G401.6 (cell line): ENCODE measurements around the gene EMC6.

Source experiments
- FAIRE-seq: peaks from 2 replicates; lab custom pipeline; 2012; peaks lifted over from hg19 to GRCh38; lab: Jason Lieb, UNC

EMC6 gene

DNA sequence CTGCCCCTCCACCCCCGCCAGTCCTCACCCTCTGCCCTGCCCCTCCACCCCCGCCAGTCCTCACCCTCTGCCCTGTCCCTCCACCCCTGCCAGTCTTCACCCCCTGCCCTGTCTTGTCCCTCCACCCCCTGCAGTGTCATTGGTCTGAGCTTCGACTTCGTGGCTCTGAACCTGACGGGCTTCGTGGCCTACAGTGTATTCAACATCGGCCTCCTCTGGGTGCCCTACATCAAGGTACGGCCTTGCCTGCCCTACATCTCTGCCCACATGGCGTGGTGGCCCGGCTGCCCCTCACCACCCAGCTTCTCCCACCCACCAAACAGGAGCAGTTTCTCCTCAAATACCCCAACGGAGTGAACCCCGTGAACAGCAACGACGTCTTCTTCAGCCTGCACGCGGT is 12.3 kb upstream of the EMC6 start:
- no peak for FAIRE-seq

DNA sequence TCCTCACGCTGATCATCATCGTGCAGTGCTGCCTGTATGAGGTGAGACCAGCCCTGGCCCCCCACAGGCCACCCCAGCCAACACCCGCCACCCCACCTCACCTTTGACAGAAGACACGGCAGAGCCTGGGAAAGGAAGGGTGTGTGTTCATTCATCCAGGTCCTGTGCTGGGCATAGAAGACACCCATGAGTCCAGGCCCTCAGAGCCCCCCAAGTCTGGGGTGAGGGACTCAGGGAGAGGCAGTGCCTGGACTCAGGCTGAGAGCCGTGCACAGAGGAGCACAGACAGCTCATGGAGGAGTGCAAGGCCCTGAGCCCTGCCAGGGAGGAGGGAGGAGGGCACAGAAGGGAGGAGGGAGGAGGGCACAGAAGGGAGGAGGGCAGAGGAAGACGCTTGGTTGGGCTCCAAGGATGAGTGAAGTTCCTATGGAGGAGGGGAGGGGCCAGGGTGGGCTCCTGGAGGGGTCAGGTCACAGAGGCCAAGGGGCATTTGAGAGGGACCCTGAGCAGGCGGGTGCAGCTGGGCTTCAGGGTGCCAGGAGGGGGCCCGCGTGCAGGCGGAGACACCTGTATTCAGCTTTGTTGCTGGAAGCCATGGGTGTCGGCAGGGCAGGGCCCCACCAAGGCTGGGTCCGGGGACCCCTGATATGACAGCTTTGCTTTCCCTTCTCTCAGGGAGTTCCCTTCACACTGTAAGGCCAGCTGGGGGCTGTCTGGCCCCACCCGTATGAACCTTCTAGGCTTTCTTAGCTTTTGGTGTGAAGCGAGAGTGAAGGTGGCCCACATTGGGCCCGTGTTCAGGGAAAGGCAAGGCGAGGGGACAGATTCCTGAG is 11.6 kb upstream of the EMC6 start:
- no peak for FAIRE-seq

DNA sequence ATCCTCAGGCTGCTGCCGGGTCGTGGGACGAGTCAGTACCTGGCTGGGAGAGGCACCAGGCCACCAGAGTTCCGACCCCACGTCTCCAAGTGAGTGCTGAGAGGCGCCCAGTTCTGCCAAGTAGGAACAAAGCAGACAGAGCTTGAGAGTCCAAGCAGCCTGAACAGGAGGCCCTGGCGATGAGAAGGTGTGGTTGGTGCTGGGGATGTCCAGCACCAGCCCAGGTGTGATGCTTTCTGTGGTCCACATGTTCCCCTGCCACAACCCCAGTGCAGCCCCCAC is 11.1 kb upstream of the EMC6 start:
- FAIRE-seq = no peak

DNA sequence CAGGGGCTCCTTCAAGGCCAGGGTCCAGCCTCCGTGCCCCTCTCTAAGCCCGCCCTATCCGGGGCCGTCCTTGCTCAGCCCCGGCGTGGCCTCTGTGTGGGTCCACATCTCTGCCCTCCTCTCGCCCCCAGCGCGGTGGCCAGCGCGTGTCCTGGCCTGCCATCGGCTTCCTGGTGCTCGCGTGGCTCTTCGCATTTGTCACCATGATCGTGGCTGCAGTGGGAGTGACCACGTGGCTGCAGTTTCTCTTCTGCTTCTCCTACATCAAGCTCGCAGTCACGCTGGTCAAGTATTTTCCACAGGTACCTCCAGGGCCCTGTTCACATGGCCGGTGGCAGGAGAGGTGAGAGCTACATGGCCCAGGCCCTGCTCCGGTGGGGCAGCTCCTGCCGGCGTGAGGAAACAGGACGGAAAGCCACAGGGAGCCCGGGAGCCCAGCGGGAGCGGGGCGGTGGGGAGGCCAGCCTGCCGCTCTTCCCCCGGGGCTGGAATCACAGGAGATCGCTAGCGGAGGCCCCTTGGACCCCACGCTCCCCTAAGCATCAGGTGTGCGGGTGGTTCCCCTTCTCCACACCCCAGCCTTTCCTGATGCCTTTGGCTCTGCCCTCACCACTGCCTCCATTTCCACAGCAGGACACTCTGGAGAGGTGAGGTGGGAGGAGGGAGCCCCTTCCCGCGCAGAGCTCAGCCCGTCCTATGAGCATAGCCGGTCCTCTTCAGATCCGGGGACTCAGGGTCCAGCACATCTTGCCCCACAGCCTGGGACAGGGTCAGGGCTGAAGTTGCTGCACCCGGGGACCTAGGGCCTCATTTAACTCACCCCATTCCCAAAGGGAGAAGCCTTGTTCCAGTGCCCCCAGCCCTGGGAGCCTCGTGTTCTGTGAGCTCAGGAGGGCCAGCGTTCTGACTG is 10.5 kb upstream of the EMC6 start:
- FAIRE-seq = no peak

DNA sequence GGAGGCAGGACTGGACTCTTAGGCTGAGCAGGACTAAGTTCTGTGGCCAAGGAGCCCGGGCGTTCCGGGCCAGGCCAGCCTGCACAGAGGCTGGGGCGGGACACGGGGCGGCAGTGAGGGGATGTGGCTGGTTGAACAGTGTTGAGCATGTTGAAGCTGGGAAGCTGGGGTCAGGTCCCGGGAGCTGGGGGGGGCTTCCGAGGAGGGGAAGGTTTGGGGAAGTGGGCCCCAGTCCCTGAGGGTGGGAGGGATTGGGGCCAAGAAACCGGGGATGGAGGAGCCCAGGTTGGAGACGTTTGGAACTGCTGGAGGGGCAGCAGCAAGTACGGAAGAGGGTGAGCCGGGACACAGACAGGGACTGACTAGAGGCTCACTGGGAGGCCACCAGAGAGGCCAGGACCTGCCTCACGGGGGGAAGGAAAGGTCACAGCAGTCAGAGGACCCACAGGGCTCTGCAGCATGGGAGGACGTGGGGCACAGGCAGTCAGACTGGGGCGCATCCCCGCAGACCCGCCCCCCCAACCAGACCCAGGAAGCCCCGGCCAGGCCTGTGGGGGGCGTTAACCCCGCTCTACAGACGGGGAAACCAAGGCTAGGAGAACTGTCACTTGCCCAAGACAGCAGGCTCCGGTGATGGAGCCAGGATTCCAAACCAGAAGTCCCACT is 9.7 kb upstream of the EMC6 start:
- FAIRE-seq = no peak

DNA sequence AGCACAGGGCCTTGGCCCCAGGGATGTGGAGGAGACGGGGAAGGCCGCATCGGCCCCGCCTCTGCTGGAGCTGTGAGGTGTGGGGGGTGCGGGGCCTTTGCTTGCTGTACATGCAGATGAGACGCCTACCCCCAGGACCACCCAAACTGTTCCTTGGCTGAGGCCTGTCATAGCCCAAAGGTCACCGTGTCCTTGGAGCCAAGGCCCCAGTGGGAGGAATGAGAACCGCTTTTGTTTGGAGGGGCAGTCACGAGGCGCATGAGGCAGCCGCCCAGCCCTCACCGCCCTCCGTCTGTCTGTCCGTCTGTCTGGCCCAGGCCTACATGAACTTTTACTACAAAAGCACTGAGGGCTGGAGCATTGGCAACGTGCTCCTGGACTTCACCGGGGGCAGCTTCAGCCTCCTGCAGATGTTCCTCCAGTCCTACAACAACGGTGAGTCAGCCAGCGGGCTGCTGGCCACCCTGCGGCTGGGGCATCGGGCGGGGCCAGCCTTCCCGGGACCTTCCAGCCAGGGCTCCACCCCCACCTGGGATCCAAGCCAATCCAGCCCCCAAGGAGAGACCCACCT is 9.0 kb upstream of the EMC6 start:
- no peak for FAIRE-seq

DNA sequence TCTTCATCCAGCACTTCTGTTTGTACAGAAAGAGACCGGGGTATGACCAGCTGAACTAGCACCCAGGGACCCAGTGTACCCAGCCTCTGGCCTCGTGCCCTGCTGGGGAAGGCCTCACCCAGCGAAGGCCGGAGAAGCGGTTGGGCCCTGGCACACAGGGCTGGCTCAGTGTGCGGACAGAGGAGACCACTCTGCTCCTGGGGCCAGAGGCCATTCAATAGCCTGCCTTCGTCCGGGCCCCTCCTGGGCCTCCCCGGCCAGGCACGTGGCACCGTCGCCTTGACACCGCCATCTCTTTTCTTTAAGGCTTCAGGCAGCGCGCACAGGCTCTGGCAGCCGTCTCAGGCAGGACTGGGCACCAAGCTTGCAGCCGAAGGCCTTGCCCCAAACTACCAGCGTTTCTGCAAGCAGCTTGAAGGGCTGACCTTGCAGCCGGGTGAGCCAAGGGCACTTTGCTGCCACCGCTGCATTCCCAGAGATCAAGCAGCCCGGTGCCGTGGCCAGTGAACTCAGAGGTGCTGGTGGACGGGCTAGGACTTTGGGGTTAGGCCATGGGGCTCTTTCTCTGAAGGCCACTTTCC is 8.2 kb upstream of the EMC6 start:
- no peak for FAIRE-seq

- no peak for FAIRE-seq
Observed at GRCh38 chr17:3663102-3664011, 5.3 kb upstream of the EMC6 start.

GRCh38 chr17:3665834-3666233 is 2.8 kb upstream of the EMC6 start:
- FAIRE-seq = no peak

DNA sequence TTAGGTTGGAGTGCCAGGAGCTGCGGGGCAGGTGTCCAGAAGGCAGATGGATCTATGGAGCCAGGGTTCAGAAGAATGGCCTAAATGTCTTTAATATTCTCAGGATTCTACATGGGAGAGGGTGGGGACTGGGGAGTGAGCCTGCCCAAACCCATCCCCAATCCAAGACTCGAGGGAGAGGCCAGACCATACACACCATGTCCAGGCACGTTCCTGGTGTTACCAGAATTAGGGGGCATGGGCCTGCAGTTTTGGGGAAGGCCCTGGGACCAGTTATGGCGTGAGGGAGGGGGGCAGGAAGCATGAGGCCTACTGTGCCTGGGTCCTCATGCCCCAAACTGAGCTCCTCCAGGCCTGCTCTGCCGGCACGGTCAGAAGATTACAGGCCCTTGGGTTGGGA is 2.1 kb upstream of the EMC6 start:
- FAIRE-seq = no peak

DNA sequence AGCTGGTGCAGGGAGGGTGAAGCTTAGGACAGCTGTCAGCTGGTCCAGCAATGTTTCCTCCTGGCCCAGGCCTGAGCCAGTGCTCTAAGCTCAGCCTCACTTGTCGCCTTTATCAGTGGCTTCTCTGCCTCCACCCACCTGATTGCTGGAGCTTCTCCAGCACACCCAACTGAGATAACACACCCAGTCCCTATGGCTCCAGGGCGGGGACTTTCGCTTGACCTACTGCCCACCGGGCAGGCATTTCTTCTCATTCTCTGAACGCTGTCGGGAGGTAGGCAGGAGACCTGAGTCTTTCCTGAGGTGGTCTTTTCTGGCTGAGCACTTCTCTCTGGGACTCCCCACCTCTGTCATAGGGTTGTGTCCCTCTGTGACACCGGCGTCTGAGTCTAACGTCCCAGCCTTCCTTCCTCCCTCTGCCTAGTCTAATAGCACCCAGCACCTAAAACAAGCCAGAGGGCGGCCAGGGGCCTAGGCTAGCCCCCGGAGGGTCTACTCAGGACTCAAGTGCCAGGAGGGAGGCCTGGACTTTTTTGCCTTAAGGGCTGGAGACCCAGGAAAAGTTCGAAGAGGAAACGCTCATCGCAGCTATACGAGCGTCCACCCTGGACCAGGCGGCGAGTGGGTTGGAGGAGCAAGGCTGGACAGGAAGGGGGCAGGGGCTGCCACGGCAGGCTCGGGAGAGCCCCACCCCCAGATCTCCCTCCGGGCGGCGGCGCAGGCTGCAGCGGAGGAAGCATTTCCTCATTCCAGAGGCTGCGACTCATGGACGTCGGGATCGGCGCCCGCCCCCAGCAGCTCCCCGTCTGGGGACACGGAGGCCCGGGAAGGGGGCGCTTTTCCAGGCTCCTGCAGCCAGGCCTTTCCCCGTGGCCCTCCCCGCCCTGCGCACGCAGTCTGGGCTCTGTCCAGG is 990 bp upstream of the EMC6 start:
- FAIRE-seq = peak; percentile 46

- FAIRE-seq = no peak
Observed at GRCh38 chr17:3669085-3669347, 404 bp downstream of the EMC6 start.

GRCh38 chr17:3669548-3669947 is 936 bp downstream of the EMC6 start:
- FAIRE-seq = no peak

GRCh38 chr17:3672571-3672970 is 4.0 kb downstream of the EMC6 start:
- FAIRE-seq = no peak

- FAIRE-seq = no peak
Observed at GRCh38 chr17:3675886-3676285, 7.3 kb downstream of the EMC6 start.

DNA sequence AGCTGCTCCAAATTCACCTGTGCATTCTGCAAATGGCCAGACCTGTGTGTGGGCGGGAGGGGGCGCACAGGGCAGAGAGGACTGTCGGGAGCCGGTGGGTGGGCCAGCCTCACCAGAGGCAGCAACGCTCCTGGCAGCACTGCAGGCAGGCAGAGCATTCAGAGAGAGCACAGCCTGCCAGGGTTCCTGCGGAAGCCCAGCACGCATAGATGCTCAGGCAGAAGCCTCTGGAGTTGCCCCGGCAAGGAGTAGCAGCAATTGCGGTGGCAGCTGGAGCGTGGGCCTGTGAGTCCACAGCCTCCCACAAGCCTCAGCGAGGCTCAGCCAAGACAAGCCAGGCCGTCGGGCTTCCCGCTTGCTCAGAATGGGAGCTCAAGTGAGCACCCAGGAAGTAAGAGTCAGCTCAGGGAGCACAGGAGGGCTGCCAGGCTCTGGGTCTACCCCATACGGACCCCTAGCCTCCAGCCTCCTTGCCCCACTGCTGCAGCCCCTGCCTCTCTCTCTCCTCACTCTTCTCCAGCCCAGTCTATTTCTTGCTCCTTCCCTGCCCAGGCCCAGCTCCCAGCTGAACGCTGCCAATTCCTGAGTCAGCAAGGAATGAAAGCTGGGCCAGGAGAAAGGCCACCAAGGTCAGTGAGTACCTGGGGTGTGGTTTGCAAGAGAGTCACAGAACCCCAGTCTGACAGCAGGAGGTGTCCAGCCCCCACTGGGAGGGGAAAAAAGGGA is 9.6 kb downstream of the EMC6 start:
- no peak for FAIRE-seq

DNA sequence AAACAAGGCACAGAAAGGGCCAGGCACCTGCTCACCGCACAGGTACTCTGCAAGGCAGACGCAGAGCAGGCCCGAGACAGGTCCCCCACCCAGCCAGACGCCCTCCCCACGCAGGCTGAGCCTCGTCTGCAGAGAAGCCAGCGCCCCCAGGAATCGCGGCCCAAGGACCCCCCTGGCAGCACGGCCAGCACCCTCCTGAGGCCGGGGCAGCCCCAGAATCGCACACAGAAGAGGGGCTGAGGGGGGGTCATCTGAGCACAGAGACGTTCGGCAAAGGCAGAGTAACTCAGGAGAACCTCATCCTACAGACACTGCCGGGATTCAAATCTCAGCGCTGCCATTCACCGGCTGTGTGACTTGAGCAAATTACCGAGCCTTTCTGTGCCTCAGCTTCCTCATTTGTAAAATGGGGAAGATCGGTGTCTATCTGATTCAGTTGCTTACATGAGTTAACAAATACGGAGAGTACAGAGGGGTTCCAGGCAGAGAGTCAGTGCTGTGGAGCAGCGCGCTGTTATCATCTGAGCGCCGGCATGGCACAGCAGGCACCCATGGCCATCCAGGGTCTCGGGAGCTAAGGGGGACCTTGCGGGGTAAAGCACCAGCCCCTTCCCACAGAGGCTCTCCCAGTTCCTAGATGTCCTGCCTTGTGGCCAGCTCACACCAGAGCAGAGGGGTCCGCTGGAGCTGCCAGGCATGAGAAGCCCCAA is 10.4 kb downstream of the EMC6 start:
- FAIRE-seq = no peak

GRCh38 chr17:3679531-3680126 is 11.0 kb downstream of the EMC6 start:
- no peak for FAIRE-seq

- FAIRE-seq = no peak
Observed at GRCh38 chr17:3681057-3681456, 12.4 kb downstream of the EMC6 start.
